Measurements from ENCODE around the gene SPATA3. TPM values are rescaled to one million over a fixed set of nuclear protein-coding genes. Genes with fewer than 3 reads are reported as not detected.

The SPATA3 gene
- total and polyA plus RNA-seq, 2 of the 13 experiments (the other 11 are each of a cell fraction or from before 2014, with no cell fraction given) = not detected

- TF ChIP-seq KLF15 (CRISPR knock-in tag; IDR thresholded peaks at IDR 0.05; ENCODE audit: borderline replicate concordance) = peak; percentile 76; the same call in 1 of the 2 replicates
- TF ChIP-seq SIN3B (IDR thresholded peaks at IDR 0.05; ENCODE audit: low read length) = 0 out of 2 replicates have a peak, but pooled peaks have one; percentile 23
- TF ChIP-seq HNRNPUL1 (IDR thresholded peaks at IDR 0.05; ENCODE audit: low read depth, low read length) = no peak
- peak; percentile 96 for TF ChIP-seq ZNF761 (CRISPR knock-in tag; conservative IDR thresholded peaks at IDR 0.05)
- TF ChIP-seq ZNF33A (CRISPR knock-in tag; IDR thresholded peaks at IDR 0.05; ENCODE audit: borderline replicate concordance) = peak; percentile 99; the same call in 1 of the 2 replicates
- TF ChIP-seq NR0B2 (CRISPR knock-in tag; IDR thresholded peaks at IDR 0.05) = peak; percentile 87; the same call in 1 of the 2 replicates
- TF ChIP-seq ZFY (CRISPR knock-in tag; IDR thresholded peaks at IDR 0.05) = peak; percentile 82
- TF ChIP-seq HCFC1 (IDR thresholded peaks at IDR 0.05; ENCODE audit: low read depth, low read length) = peak; percentile 4; the same call in 1 of the 2 replicates
- no peak for TF ChIP-seq ZNF207 (IDR thresholded peaks at IDR 0.05; ENCODE audit: borderline replicate concordance)
- TF ChIP-seq ZNF616 (CRISPR knock-in tag; IDR thresholded peaks at IDR 0.05; ENCODE audit: low read depth) = no peak; the same call in 1 of the 2 replicates
- peak; percentile 93 for TF ChIP-seq NCOA1 (CRISPR knock-in tag; IDR thresholded peaks at IDR 0.05)
- peak; percentile 95 for TF ChIP-seq AGO2 (optimal IDR thresholded peaks at IDR 0.05; ENCODE audit: low read depth, low read length)
- TF ChIP-seq CEBPZ (IDR thresholded peaks at IDR 0.05; ENCODE audit: low read length) = no peak
- TF ChIP-seq LBX2 (CRISPR knock-in tag; IDR thresholded peaks at IDR 0.05; ENCODE audit: borderline replicate concordance) = no peak
- no peak for TF ChIP-seq NFATC3 (CRISPR knock-in tag; IDR thresholded peaks at IDR 0.05)
- peak; percentile 98 for TF ChIP-seq SAP130 (CRISPR knock-in tag; IDR thresholded peaks at IDR 0.05; ENCODE audit: low read depth)
- peak; percentile 63 for TF ChIP-seq NRL (CRISPR knock-in tag; IDR thresholded peaks at IDR 0.05; ENCODE audit: borderline replicate concordance)
- TF ChIP-seq ZNF205 (CRISPR knock-in tag; IDR thresholded peaks at IDR 0.05) = peak; percentile 96
- TF ChIP-seq MLXIP (CRISPR knock-in tag; IDR thresholded peaks at IDR 0.05; ENCODE audit: borderline replicate concordance) = peak; percentile 94
- TF ChIP-seq PTBP1 (IDR thresholded peaks at IDR 0.05; ENCODE audit: low read depth, low read length, poor library complexity, severe bottlenecking) = no peak
- peak; percentile 99 for TF ChIP-seq REPIN1 (CRISPR knock-in tag; IDR thresholded peaks at IDR 0.05; ENCODE audit: borderline replicate concordance, low read depth)
Observed at GRCh38 chr2:231050018-231050901, 54.3 kb downstream of the SPATA3 start (continued).
